T-cell (primary cell): ENCODE measurements around the gene ESPNL. TPM values are rescaled to one million over a fixed set of nuclear protein-coding genes. Genes with fewer than 3 reads are reported as not detected.
A peak's percentile ranks its signal among the peaks of the same experiment; 100 is the strongest.

Source experiments
- ATAC-seq, 4 experiments: fragments of 200-7000 bp in 3 of 4; fragments of 150-1000 bp in 1 of 4; cut with Tn5 transposase; replicated peaks in 1 of 4; 1 replicate in 3 of 4; 2 replicates in 1 of 4; pipeline ENCODE4 v1.10.0; 2021; ENCODE audit warnings: moderate library complexity in 3 of 4, mild to moderate bottlenecking in 2 of 4, moderate number of reproducible peaks in 1 of 4
- CTCF ChIA-PET, 2 donors: fragments of 300-600 bp; sonication (Branson Sonifier 250); formaldehyde crosslinking; loops; one replicate each; lab custom pipeline; 2022; ENCODE audit warnings: antibody characterized with exemption in 2 of 2; lab: Charles Lee
- POLR2A ChIA-PET, 2 donors: fragments of 300-600 bp; sonication (Branson Sonifier 250); formaldehyde crosslinking; loops; one replicate each; lab custom pipeline; 2022; ENCODE audit warnings: antibody characterized with exemption in 2 of 2; lab: Charles Lee
- DNase-seq, 35 experiments: peaks; one replicate each; pipeline versions ENCODE4 v3.0.0 to v3.0.0-alpha.2; 2013 to 2023
- H3K27ac ChIP-seq: one replicate; pipeline ENCODE4 v1.5.1; 2013; ENCODE audit warnings: low read length
- H3K27me3 ChIP-seq, 2 experiments: replicated peaks in 1 of 2; 1 replicate in 1 of 2; 2 replicates in 1 of 2; pipeline versions ENCODE4 v1.6.1 to v1.7.0; 2013; ENCODE audit warnings: low read length in 1 of 2, mixed read lengths in 1 of 2; ENCODE audit not compliant: control insufficient read depth in 2 of 2, insufficient read depth in 2 of 2; ENCODE audit errors: extremely low read depth in 1 of 2
- H3K36me3 ChIP-seq, 2 donors: 1 replicate in 1 of 2; 2 replicates in 1 of 2; pipeline versions ENCODE4 v1.6.1 to v1.7.0; 2013; ENCODE audit warnings: low read length in 1 of 2; ENCODE audit not compliant: control insufficient read depth in 2 of 2, insufficient read depth in 1 of 2; ENCODE audit errors: extremely low read depth in 1 of 2
- H3K4me1 ChIP-seq, 2 experiments: 1 replicate in 1 of 2; 2 replicates in 1 of 2; pipeline versions ENCODE4 v1.6.1 to v1.7.0; 2013; ENCODE audit warnings: low read length in 2 of 2, mixed read lengths in 1 of 2; ENCODE audit not compliant: insufficient read depth in 2 of 2, control insufficient read depth in 1 of 2; ENCODE audit errors: extremely low read depth in 1 of 2
- H3K4me3 ChIP-seq, 2 donors: 1 replicate in 1 of 2; 2 replicates in 1 of 2; pipeline versions ENCODE4 v1.5.1 to v1.7.0; 2013; ENCODE audit warnings: mild to moderate bottlenecking in 2 of 2, low read length in 1 of 2, moderate library complexity in 1 of 2; ENCODE audit not compliant: control insufficient read depth in 1 of 2; ENCODE audit errors: extremely low read depth in 1 of 2
- H3K9me3 ChIP-seq: 2 replicates; pipeline ENCODE4 v1.7.0; 2013
- H3K27ac Mint-ChIP-seq, 2 donors: one replicate each; pipeline ENCODE4 v1.8.0; 2020 to 2021; ENCODE audit warnings: mild to moderate bottlenecking in 2 of 2, mixed read lengths in 2 of 2
- H3K27me3 Mint-ChIP-seq, 2 donors: one replicate each; pipeline ENCODE4 v1.8.0; 2021 to 2022; ENCODE audit warnings: mixed read lengths in 2 of 2
- H3K36me3 Mint-ChIP-seq: one replicate; pipeline ENCODE4 v1.8.0; 2021; ENCODE audit warnings: mixed read lengths
- H3K4me1 Mint-ChIP-seq, 3 donors: one replicate each; pipeline ENCODE4 v1.8.0; 2020 to 2022; ENCODE audit warnings: mixed read lengths in 3 of 3, mild to moderate bottlenecking in 1 of 3
- H3K4me3 Mint-ChIP-seq, 3 donors: one replicate each; pipeline ENCODE4 v1.8.0; 2020 to 2022; ENCODE audit warnings: mild to moderate bottlenecking in 3 of 3, mixed read lengths in 3 of 3, moderate library complexity in 3 of 3
- H3K9me3 Mint-ChIP-seq, 3 donors: one replicate each; pipeline ENCODE4 v1.8.0; 2020 to 2022; ENCODE audit warnings: mixed read lengths in 3 of 3
- WGBS: methylation state at CpG from one replicate; pipeline ENCODE4 v1.1.5; 2013; ENCODE audit warnings: missing lambda C conversion rate; ENCODE audit not compliant: insufficient coverage; 5-methylcytosine and 5-hydroxymethylcytosine counted together
- total RNA-seq, 35 experiments: library from RNA in 6 of 35; stranded (reverse) in 6 of 35; fragments of 120-200 nt in 1 of 35; gene quantifications; one replicate each; pipeline versions ENCODE4 v1.2.1 to v1.2.4 and lab custom pipeline; 2013 to 2026

ESPNL gene
- total RNA-seq, 5 donors from 2014 or later (not counting 1 experiment from before 2014, with no cell fraction given): 0.10 to 0.44 (median 0.25) TPM; not detected in 2

GRCh38 chr2:238171575-238172187 lies 71.5 kb downstream of the ESPNL start:
- CTCF ChIA-PET: no interaction called here
- no peaks in the 10 kb centered on the region for H3K27me3 Mint-ChIP-seq
- peak overlapping the region in 1 of 2 donors; percentile 16 for H3K27ac Mint-ChIP-seq

GRCh38 chr2:238172439-238172838 lies 72.3 kb downstream of the ESPNL start:
- Histone ChIP-seq H3K9me3 (no peaks in the 10 kb centered on the region), H3K27ac (no peak overlapping the region), H3K27me3 (no peaks in the 10 kb centered on the region), H3K4me3 (no peak overlapping the region), H3K4me1 (no peaks in the 10 kb centered on the region), H3K36me3 (peaks cover 15 to 85% of the 10 kb centered on the region in 2 donors)
- H3K9me3 Mint-ChIP-seq: no peaks in the 10 kb centered on the region
- H3K27ac Mint-ChIP-seq: peak overlapping the region in 1 of 2 donors; percentile 39
- no peak for DNase-seq
- peak overlapping the region in 1 of 3 donors; percentile 22 for H3K4me3 Mint-ChIP-seq
- peaks cover 0 to 4% (median 0%) of the 10 kb centered on the region in 3 donors for H3K4me1 Mint-ChIP-seq
- peak in 1 of 4 experiments; percentile 11 for ATAC-seq
- POLR2A ChIA-PET: no interaction called here
- CTCF ChIA-PET: no interaction called here
- WGBS: 100% methylated on average over 11 of the region's 14 CpGs
- H3K36me3 Mint-ChIP-seq: peaks cover 59% of the 10 kb centered on the region
- H3K27me3 Mint-ChIP-seq: no peaks in the 10 kb centered on the region

More at GRCh38 chr2:238171575-238172187, 71.5 kb downstream of the ESPNL start:
- H3K27ac ChIP-seq: no peak overlapping the region
- POLR2A ChIA-PET: no interaction called here
- Mint-ChIP-seq H3K4me3 (peak overlapping the region in 1 of 3 donors; percentile 22), H3K36me3 (peaks cover 54% of the 10 kb centered on the region), H3K9me3 (no peaks in the 10 kb centered on the region), H3K4me1 (peaks cover 0 to 4% (median 0%) of the 10 kb centered on the region in 3 donors)
- no peaks in the 10 kb centered on the region for H3K27me3 ChIP-seq
- H3K4me3 ChIP-seq: no peak overlapping the region
- no peaks in the 10 kb centered on the region for H3K4me1 ChIP-seq
- WGBS: 95% methylated on average over 4 of the region's 9 CpGs
- no peak for DNase-seq
- peaks cover 15 to 79% of the 10 kb centered on the region in 2 donors for H3K36me3 ChIP-seq
- ATAC-seq: no peak
- no peaks in the 10 kb centered on the region for H3K9me3 ChIP-seq

DNA sequence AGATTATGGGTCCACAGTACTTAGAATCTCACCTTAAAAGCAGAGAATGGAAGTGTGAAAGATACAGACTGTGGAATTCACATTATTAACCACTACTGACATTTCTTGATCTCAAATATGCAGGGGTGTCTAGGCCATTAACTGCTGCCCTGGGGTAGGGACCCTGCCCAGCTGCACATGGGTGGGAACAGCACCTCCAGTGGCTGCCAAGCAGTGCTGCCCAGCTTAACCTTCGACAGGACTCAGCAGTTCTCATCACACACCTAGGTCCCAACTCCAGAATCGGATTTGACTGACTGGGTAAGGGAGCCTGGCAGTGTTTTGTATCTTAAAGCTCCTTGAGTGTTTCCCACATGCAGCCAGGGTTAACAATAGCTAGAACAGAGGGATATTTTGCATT lies 73.6 kb downstream of the ESPNL start:
- no peak overlapping the region for H3K4me3 ChIP-seq
- Mint-ChIP-seq H3K36me3 (peaks cover 63% of the 10 kb centered on the region), H3K4me1 (peaks cover 0 to 4% (median 0%) of the 10 kb centered on the region in 3 donors), H3K27me3 (no peaks in the 10 kb centered on the region), H3K9me3 (no peaks in the 10 kb centered on the region), H3K27ac (no peak overlapping the region), H3K4me3 (no peak overlapping the region)
- H3K27ac ChIP-seq: no peak overlapping the region
- H3K9me3 ChIP-seq: no peaks in the 10 kb centered on the region
- no peaks in the 10 kb centered on the region for H3K4me1 ChIP-seq
- CTCF ChIA-PET: no interaction called here
- POLR2A ChIA-PET: no interaction called here
- DNase-seq (no peak), ATAC-seq (no peak)
- H3K27me3 ChIP-seq: no peaks in the 10 kb centered on the region
- peaks cover 13 to 91% of the 10 kb centered on the region in 2 donors for H3K36me3 ChIP-seq
- no CpG with 5 or more reads among the region's 2 CpGs for WGBS

DNA sequence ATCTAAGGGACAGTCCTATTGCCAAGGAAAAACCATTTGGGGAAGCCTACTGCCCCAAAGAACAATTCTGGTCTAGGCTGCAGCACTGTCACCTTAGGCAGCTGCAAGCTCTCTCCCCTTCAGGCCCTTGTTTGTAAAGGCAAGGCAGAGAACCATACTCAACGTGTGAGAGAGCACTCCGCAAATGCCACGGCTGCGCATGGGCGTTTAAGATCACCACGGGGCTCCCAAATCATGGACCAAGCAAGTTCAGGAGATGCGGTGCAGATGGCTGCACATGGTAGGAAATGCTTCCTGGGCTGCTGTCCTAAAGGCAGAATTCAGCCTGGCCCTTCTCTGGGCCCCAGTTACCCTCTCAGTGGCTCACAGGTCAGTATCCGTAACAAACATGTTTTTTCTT lies 74.2 kb downstream of the ESPNL start:
- no peaks in the 10 kb centered on the region for H3K9me3 ChIP-seq
- no peak for DNase-seq
- Mint-ChIP-seq H3K36me3 (peaks cover 66% of the 10 kb centered on the region), H3K27ac (no peak overlapping the region), H3K4me1 (peaks cover 0 to 4% (median 0%) of the 10 kb centered on the region in 3 donors), H3K27me3 (no peaks in the 10 kb centered on the region), H3K9me3 (no peaks in the 10 kb centered on the region), H3K4me3 (no peak overlapping the region)
- H3K4me3 ChIP-seq: no peak overlapping the region
- H3K27me3 ChIP-seq: no peaks in the 10 kb centered on the region
- WGBS: 97% methylated on average over 7 of the region's 8 CpGs
- POLR2A ChIA-PET: no interaction called here
- CTCF ChIA-PET: no interaction called here
- H3K27ac ChIP-seq: no peak overlapping the region
- peaks cover 13 to 91% of the 10 kb centered on the region in 2 donors for H3K36me3 ChIP-seq
- no peak for ATAC-seq
- H3K4me1 ChIP-seq: no peaks in the 10 kb centered on the region

GRCh38 chr2:238174701-238175100 lies 74.6 kb downstream of the ESPNL start:
- H3K27ac ChIP-seq: no peak overlapping the region
- no peaks in the 10 kb centered on the region for H3K9me3 ChIP-seq
- H3K4me1 ChIP-seq: no peaks in the 10 kb centered on the region
- peaks cover 69% of the 10 kb centered on the region for H3K36me3 Mint-ChIP-seq
- ATAC-seq: no peak
- no peaks in the 10 kb centered on the region for H3K27me3 ChIP-seq
- 95% methylated on average over 3 of the region's 3 CpGs for WGBS
- H3K4me1 Mint-ChIP-seq: peaks cover 0 to 4% (median 0%) of the 10 kb centered on the region in 3 donors
- no peak overlapping the region for H3K4me3 ChIP-seq
- no peaks in the 10 kb centered on the region for H3K27me3 Mint-ChIP-seq
- no peak overlapping the region for H3K4me3 Mint-ChIP-seq
- H3K27ac Mint-ChIP-seq: no peak overlapping the region
- POLR2A ChIA-PET: no interaction called here
- H3K9me3 Mint-ChIP-seq: no peaks in the 10 kb centered on the region
- peaks cover 16 to 94% of the 10 kb centered on the region in 2 donors for H3K36me3 ChIP-seq
- no peak for DNase-seq
- CTCF ChIA-PET: no interaction called here

DNA sequence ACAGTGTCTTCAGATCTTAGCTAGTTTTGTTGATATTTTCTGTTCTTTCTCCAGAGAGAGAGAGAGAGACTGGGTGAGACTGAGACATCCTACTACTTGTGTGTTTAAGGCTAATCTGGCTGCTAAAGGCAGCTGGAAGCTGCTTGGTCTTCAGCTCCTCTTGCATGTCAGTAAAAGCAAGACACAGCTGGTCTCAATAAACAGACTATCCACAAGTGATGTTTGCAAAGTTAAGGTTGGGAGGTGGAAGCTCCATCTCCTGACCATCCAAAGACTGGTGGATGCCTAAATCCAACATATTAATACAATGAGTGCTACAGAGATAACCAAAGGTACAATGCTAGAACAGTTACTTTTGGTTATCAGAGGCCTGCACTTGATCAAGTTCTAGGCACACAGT lies 76.5 kb downstream of the ESPNL start:
- DNase-seq (no peak), ATAC-seq (no peak)
- H3K4me1 ChIP-seq: no peaks in the 10 kb centered on the region
- POLR2A ChIA-PET: no interaction called here
- no peak overlapping the region for H3K27ac ChIP-seq
- Mint-ChIP-seq H3K4me3 (no peak overlapping the region), H3K9me3 (no peaks in the 10 kb centered on the region), H3K27ac (no peak overlapping the region), H3K4me1 (peaks cover 0 to 4% (median 0%) of the 10 kb centered on the region in 3 donors), H3K27me3 (no peaks in the 10 kb centered on the region), H3K36me3 (peaks cover 69% of the 10 kb centered on the region)
- CTCF ChIA-PET: interaction anchor here in 1 of 2 donors (0.6 kb wide), 1 partner anchor 272 kb away, joined by 3 read pairs; no protein-coding TSS in a partner anchor
- H3K4me3 ChIP-seq: no peak overlapping the region
- no peaks in the 10 kb centered on the region for H3K27me3 ChIP-seq
- H3K9me3 ChIP-seq: no peaks in the 10 kb centered on the region
- H3K36me3 ChIP-seq: peaks cover 17 to 95% of the 10 kb centered on the region in 2 donors
